ENCODE results near the gene LIX1L.

DNA sequence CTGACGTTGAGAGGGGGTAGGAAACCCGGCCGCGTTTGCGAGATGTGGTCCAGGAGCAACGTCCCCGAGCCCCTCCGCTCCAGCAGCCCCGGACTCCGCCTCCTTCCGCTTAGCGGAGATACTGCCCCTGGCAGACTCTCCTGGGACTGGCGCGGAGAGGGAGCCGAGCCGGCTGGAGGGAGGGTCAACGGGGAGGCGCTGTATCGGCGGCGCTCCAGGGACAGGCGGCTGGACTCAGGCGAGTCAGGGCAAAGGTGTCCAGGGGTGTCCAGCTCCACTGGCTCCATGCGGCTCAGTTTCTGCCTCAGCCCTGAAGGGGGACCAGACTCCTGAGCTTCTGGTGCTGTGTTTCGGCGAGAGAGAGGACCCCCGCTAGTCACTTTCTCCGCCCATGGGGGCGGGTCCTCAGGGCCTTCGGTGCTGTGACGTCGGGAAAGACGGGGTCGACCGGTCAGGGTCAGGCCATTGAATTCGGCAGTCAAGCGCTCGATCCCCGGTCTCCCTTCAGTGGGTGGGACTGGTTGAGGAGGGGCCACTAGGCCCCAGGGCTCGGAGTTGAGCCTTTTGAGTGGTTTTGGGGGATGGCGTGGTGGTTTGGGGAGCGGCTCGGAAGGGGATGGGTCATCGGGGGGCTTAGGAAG, 2.8 kb upstream of the LIX1L start:
- TF ChIP-seq, protein P1, sequence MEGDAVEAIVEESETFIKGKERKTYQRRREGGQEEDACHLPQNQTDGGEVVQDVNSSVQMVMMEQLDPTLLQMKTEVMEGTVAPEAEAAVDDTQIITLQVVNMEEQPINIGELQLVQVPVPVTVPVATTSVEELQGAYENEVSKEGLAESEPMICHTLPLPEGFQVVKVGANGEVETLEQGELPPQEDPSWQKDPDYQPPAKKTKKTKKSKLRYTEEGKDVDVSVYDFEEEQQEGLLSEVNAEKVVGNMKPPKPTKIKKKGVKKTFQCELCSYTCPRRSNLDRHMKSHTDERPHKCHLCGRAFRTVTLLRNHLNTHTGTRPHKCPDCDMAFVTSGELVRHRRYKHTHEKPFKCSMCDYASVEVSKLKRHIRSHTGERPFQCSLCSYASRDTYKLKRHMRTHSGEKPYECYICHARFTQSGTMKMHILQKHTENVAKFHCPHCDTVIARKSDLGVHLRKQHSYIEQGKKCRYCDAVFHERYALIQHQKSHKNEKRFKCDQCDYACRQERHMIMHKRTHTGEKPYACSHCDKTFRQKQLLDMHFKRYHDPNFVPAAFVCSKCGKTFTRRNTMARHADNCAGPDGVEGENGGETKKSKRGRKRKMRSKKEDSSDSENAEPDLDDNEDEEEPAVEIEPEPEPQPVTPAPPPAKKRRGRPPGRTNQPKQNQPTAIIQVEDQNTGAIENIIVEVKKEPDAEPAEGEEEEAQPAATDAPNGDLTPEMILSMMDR (IDR thresholded peaks at IDR 0.05) = peak; percentile 12
- no peak for TF ChIP-seq EZH2 (IDR thresholded peaks at IDR 0.05; ENCODE audit: borderline replicate concordance, insufficient read depth, low read depth, low read length, poor library complexity, severe bottlenecking)
